Right atrium auricular region (tissue), 2 donors: ENCODE results near the gene BAG3. TPM values are rescaled to one million over a fixed set of nuclear protein-coding genes. Genes with fewer than 3 reads are reported as not detected.

ENCODE experiments used
- DNase-seq: peaks from one replicate; pipeline ENCODE4 v3.0.0-alpha.2; 2019; ENCODE audit warnings: low spot score
- H3K27ac ChIP-seq, 2 donors: fragments of 200-600 bp; sonication (generic); 1 replicate in 1 of 2; 2 replicates in 1 of 2; pipeline ENCODE4 v1.5.1; 2016 to 2019
- H3K27me3 ChIP-seq, 2 donors: fragments of 200-600 bp; sonication (generic); one replicate each; pipeline versions ENCODE4 v1.5.1 to v1.6.0; 2017 to 2019
- H3K36me3 ChIP-seq: fragments of 200-600 bp; sonication (generic); one replicate; pipeline ENCODE4 v1.5.1; 2016
- H3K4me1 ChIP-seq, 2 donors: fragments of 200-600 bp; sonication (generic); one replicate each; pipeline versions ENCODE4 v1.5.1 to v1.6.0; 2017 to 2019
- H3K4me3 ChIP-seq, 2 donors: fragments of 200-600 bp; sonication (generic); 1 replicate in 1 of 2; 2 replicates in 1 of 2; pipeline ENCODE4 v1.5.1; 2017 to 2019; ENCODE audit warnings: mild to moderate bottlenecking in 1 of 2, moderate library complexity in 1 of 2
- H3K9me3 ChIP-seq, 2 donors: fragments of 200-600 bp; sonication (generic); one replicate each; pipeline ENCODE4 v1.5.1; 2019
- CTCF ChIP-seq, 2 donors: fragments of 200-600 bp; sonication (generic); IDR thresholded peaks; one replicate each; pipeline ENCODE4 v1.5.1; 2019; ENCODE audit warnings: antibody characterized with exemption in 2 of 2
- total RNA-seq, 2 donors: library from RNA; depleted of rRNA; stranded (reverse); fragments of >200 nt; gene quantifications; one replicate each; pipeline ENCODE4 v1.1.0, GENCODE V29; 2016

The BAG3 gene
- total RNA-seq, 2 donors from 2014 or later, result 126 to 152 TPM

GRCh38 chr10:119670717-119671116 lies 19.5 kb downstream of the BAG3 start:
- TF ChIP-seq CTCF (IDR thresholded peaks at IDR 0.05), result no peak
- Histone ChIP-seq H3K4me1 (peaks cover 0 to 67% of the 10 kb centered on the region in 2 donors), H3K4me3 (no peak overlapping the region), H3K27ac (peak overlapping the region; percentile 82 to 87), H3K9me3 (no peaks in the 10 kb centered on the region), H3K36me3 (peaks cover 61% of the 10 kb centered on the region), H3K27me3 (no peaks in the 10 kb centered on the region)
- no peak for DNase-seq

GRCh38 chr10:119671381-119671780 lies 20.2 kb downstream of the BAG3 start:
- Histone ChIP-seq H3K4me1 (peaks cover 0 to 60% of the 10 kb centered on the region in 2 donors), H3K9me3 (no peaks in the 10 kb centered on the region), H3K27ac (peak overlapping the region; percentile 82 to 87)

GRCh38 chr10:119672291-119672690 lies 21.1 kb downstream of the BAG3 start:
- Histone ChIP-seq H3K4me1 (peaks cover 0 to 51% of the 10 kb centered on the region in 2 donors), H3K36me3 (peaks cover 72% of the 10 kb centered on the region), H3K9me3 (no peaks in the 10 kb centered on the region), H3K27me3 (no peaks in the 10 kb centered on the region), H3K4me3 (no peak overlapping the region), H3K27ac (peak overlapping the region; percentile 45 to 87)
- no peak for DNase-seq
- no peak for TF ChIP-seq CTCF (IDR thresholded peaks at IDR 0.05)

More at GRCh38 chr10:119671381-119671780, 20.2 kb downstream of the BAG3 start:
- TF ChIP-seq CTCF (IDR thresholded peaks at IDR 0.05), result no peak
- H3K36me3 ChIP-seq, result peaks cover 63% of the 10 kb centered on the region
- no peaks in the 10 kb centered on the region for H3K27me3 ChIP-seq
- H3K4me3 ChIP-seq, result no peak overlapping the region
- no peak for DNase-seq

GRCh38 chr10:119673271-119673670 lies 22.1 kb downstream of the BAG3 start:
- peak overlapping the region; percentile 41 to 45 for H3K27ac ChIP-seq
- DNase-seq, result no peak
- H3K4me3 ChIP-seq, result no peak overlapping the region
- H3K4me1 ChIP-seq, result peaks cover 0 to 41% of the 10 kb centered on the region in 2 donors
- no peaks in the 10 kb centered on the region for H3K9me3 ChIP-seq
- TF ChIP-seq CTCF (IDR thresholded peaks at IDR 0.05), result no peak
- peaks cover 82% of the 10 kb centered on the region for H3K36me3 ChIP-seq
- no peaks in the 10 kb centered on the region for H3K27me3 ChIP-seq

GRCh38 chr10:119675483-119676170 lies 24.4 kb downstream of the BAG3 start:
- Histone ChIP-seq H3K4me3 (no peak overlapping the region), H3K9me3 (no peaks in the 10 kb centered on the region), H3K4me1 (peaks cover 0 to 31% of the 10 kb centered on the region in 2 donors), H3K27ac (no peak overlapping the region), H3K36me3 (peaks cover 74% of the 10 kb centered on the region), H3K27me3 (no peaks in the 10 kb centered on the region)
- no peak for DNase-seq
- no peak for TF ChIP-seq CTCF (IDR thresholded peaks at IDR 0.05)

- TF ChIP-seq CTCF (IDR thresholded peaks at IDR 0.05), result no peak
- Histone ChIP-seq H3K4me1 (peaks cover 0 to 35% of the 10 kb centered on the region in 2 donors), H3K27me3 (no peaks in the 10 kb centered on the region), H3K4me3 (no peak overlapping the region), H3K9me3 (no peaks in the 10 kb centered on the region), H3K27ac (no peak overlapping the region), H3K36me3 (peaks cover 59% of the 10 kb centered on the region)
- no peak for DNase-seq
These were observed 25.9 kb downstream of the BAG3 start for GRCh38 chr10:119677126-119677525.
